ENCODE results near the gene APRT. TPM values are rescaled to one million over a fixed set of nuclear protein-coding genes. Genes with fewer than 3 reads are reported as not detected.
A peak's percentile ranks its signal among the peaks of the same experiment; 100 is the strongest.

APRT gene
- total and polyA plus RNA-seq, 9 of the 15 experiments (the other 6 are each of a cell fraction or from before 2014, with no cell fraction given) = 41.7 to 409 (median 146) TPM

GRCh38 chr16:88768071-88768783 is 43.5 kb downstream of the APRT start:
- peaks cover 49% of the 10 kb centered on the region for H4K20me1 ChIP-seq (replicated peaks; ENCODE audit: control insufficient read depth, insufficient read depth, low read length)
- H3K79me2 ChIP-seq (ENCODE audit: control insufficient read depth, insufficient read depth, low read length) = peaks cover 99% of the 10 kb centered on the region
- WGBS (ENCODE audit: insufficient coverage, low coverage, missing lambda C conversion rate) = 30% methylated on average over 17 of the region's 24 CpGs
- H3K9me3 ChIP-seq (replicated peaks; ENCODE audit: control insufficient read depth, insufficient read depth, low read depth, low read length) = no peaks in the 10 kb centered on the region
- ATAC-seq (no peak), FAIRE-seq (no peak), DNase-seq (ENCODE audit: extremely low read depth in 1 of 4, low spot score in 3 of 4) (peak; percentile 59 to 79 (median 66))
- peak overlapping the region; percentile 62 for H3K27ac ChIP-seq (ENCODE audit: extremely low read depth, low read depth, low read length)
- H3K9ac ChIP-seq (ENCODE audit: insufficient read depth in 1 of 2, low read depth in 2 of 2, low read length in 2 of 2) = peak overlapping the region; percentile 40 to 88; a peak in 3 of 4 replicates
- no peaks in the 10 kb centered on the region for H3K27me3 ChIP-seq (ENCODE audit: control insufficient read depth in 2 of 2, insufficient read depth in 2 of 2, low read length in 2 of 2)
- intact Hi-C loops (cut with micrococcal nuclease) (no loop called here), in situ Hi-C loops (cut with MboI) (no loop called here)
- H3K4me3 ChIP-seq = no peak overlapping the region; the same call in 1 of the 2 replicates
- peaks cover 65 to 99% of the 10 kb centered on the region in 2 experiments for H3K4me1 ChIP-seq (replicated peaks in 1 of 2; ENCODE audit: control insufficient read depth in 2 of 2, insufficient read depth in 2 of 2, low read length in 2 of 2)
- ChIA-PET POLR2A (interaction anchor here (0.5 to 7.2 kb wide), 5 partner anchors 11 to 135 kb away, joined by 3 to 102 read pairs (median 4); partner anchors contain the start of gene PIEZO1), CTCF (ENCODE audit: low intra/inter-chr PET ratio) (no interaction called here)
- peaks cover 77% of the 10 kb centered on the region for H3K36me3 ChIP-seq (ENCODE audit: control insufficient read depth, insufficient read depth, low read length)
- H3K9me1 ChIP-seq (ENCODE audit: control insufficient read depth, insufficient read depth, low read length) = peaks cover 16% of the 10 kb centered on the region
- H2AFZ ChIP-seq (ENCODE audit: low read depth, low read length) = no peak overlapping the region
- H3K4me2 ChIP-seq (ENCODE audit: insufficient read depth, low read length) = peak overlapping the region; percentile 62
- BruUV-seq (replicated peaks) = no TSS peak
- TF ChIP-seq ZBTB40 (IDR thresholded peaks at IDR 0.05) (no peak), ZBTB40 (CRISPR knock-in tag; IDR thresholded peaks at IDR 0.05) (no peak), E2F1 (CRISPR knock-in tag; IDR thresholded peaks at IDR 0.05) (no peak), KDM4B (IDR thresholded peaks at IDR 0.05; ENCODE audit: borderline replicate concordance in 2 of 2, low read depth in 1 of 2) (peak in 1 of 2 experiments; percentile 36; a peak in 1 of 4 replicates), NR0B1 (IDR thresholded peaks at IDR 0.05; ENCODE audit: partially characterized antibody) (no peak), E2F4 (CRISPR knock-in tag; IDR thresholded peaks at IDR 0.05; ENCODE audit: low read depth) (no peak), NRF1 (conservative IDR thresholded peaks at IDR 0.05 in 1 of 2, IDR thresholded peaks at IDR 0.05 in 1 of 2) (peak; percentile 78 to 82)
